C4-2B (cell line): ENCODE results near the gene TLR3.

Source experiments
- ZFX ChIP-seq: fragments of 450-650 bp; IDR thresholded peaks from 2 replicates; pipeline ENCODE4 v1.6.1; 2017
- TF ChIP-seq, protein P1 (sequence below): fragments of 450-650 bp; conservative IDR thresholded peaks from 2 replicates; pipeline ENCODE4 v1.5.1; 2017; ENCODE audit warnings: mild to moderate bottlenecking

DNA sequence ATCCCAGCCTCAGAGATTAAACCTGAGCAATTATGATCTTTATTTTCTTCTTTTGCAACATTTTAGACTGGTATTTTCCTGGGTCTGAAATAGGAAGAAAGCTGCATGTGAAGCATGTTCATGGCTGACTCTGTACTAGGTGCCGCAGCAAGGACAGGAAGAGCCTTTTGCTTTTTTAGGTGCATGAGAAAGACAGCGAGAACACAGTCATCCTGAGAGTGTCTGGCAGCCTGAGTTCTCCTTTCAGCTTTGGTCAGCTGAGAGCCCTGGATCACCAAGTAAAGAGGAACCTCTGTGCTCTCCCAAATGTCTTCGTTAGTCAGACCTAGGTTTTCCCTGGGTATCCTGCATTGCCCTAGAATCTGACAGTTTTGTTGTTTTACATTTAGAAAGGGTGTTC, 65.3 kb downstream of the TLR3 start:
- TF ChIP-seq, protein P1, sequence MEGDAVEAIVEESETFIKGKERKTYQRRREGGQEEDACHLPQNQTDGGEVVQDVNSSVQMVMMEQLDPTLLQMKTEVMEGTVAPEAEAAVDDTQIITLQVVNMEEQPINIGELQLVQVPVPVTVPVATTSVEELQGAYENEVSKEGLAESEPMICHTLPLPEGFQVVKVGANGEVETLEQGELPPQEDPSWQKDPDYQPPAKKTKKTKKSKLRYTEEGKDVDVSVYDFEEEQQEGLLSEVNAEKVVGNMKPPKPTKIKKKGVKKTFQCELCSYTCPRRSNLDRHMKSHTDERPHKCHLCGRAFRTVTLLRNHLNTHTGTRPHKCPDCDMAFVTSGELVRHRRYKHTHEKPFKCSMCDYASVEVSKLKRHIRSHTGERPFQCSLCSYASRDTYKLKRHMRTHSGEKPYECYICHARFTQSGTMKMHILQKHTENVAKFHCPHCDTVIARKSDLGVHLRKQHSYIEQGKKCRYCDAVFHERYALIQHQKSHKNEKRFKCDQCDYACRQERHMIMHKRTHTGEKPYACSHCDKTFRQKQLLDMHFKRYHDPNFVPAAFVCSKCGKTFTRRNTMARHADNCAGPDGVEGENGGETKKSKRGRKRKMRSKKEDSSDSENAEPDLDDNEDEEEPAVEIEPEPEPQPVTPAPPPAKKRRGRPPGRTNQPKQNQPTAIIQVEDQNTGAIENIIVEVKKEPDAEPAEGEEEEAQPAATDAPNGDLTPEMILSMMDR: no peak
- no peak for TF ChIP-seq ZFX
